ENCODE results near the gene ROBO4. TPM values are rescaled to one million over a fixed set of nuclear protein-coding genes. Genes with fewer than 3 reads are reported as not detected.

Gene ROBO4
- total and polyA plus RNA-seq, 11 donors = 16.3 to 63.5 (median 21.8) TPM

- H3K27ac ChIP-seq = peak overlapping the region in 2 of 12 donors; percentile 78 to 82
- peak overlapping the region in 4 of 12 donors; percentile 36 to 55 (median 48) for H3K4me3 ChIP-seq
- ATAC-seq = no peak
- no peak for TF ChIP-seq POLR2A (IDR thresholded peaks at IDR 0.05)
- TF ChIP-seq, protein P1, sequence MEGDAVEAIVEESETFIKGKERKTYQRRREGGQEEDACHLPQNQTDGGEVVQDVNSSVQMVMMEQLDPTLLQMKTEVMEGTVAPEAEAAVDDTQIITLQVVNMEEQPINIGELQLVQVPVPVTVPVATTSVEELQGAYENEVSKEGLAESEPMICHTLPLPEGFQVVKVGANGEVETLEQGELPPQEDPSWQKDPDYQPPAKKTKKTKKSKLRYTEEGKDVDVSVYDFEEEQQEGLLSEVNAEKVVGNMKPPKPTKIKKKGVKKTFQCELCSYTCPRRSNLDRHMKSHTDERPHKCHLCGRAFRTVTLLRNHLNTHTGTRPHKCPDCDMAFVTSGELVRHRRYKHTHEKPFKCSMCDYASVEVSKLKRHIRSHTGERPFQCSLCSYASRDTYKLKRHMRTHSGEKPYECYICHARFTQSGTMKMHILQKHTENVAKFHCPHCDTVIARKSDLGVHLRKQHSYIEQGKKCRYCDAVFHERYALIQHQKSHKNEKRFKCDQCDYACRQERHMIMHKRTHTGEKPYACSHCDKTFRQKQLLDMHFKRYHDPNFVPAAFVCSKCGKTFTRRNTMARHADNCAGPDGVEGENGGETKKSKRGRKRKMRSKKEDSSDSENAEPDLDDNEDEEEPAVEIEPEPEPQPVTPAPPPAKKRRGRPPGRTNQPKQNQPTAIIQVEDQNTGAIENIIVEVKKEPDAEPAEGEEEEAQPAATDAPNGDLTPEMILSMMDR (IDR thresholded peaks at IDR 0.05) = no peak
- H3K9me3 ChIP-seq = no peaks in the 10 kb centered on the region
- no peak for DNase-seq
- H3K4me1 ChIP-seq = peaks cover 6 to 20% (median 15%) of the 10 kb centered on the region in 12 donors
- H3K27me3 ChIP-seq = peaks cover 17 to 54% (median 31%) of the 10 kb centered on the region in 9 donors
- intact Hi-C loops (cut with DNase I) = loop anchor here (1.0 to 10.0 kb wide), 11 partner anchors 35 to 194 kb away; partner anchors contain the start of genes ESAM (in 6 of the 10) and MSANTD2 (in 2 of the 10)
- no peaks in the 10 kb centered on the region for H3K36me3 ChIP-seq
- 87 to 90% (median 89%) methylated on average over 8 of the region's 8 CpGs for WGBS, 4 donors
Measured at GRCh38 chr11:124835918-124836317, 61.7 kb downstream of the ROBO4 start.

DNA sequence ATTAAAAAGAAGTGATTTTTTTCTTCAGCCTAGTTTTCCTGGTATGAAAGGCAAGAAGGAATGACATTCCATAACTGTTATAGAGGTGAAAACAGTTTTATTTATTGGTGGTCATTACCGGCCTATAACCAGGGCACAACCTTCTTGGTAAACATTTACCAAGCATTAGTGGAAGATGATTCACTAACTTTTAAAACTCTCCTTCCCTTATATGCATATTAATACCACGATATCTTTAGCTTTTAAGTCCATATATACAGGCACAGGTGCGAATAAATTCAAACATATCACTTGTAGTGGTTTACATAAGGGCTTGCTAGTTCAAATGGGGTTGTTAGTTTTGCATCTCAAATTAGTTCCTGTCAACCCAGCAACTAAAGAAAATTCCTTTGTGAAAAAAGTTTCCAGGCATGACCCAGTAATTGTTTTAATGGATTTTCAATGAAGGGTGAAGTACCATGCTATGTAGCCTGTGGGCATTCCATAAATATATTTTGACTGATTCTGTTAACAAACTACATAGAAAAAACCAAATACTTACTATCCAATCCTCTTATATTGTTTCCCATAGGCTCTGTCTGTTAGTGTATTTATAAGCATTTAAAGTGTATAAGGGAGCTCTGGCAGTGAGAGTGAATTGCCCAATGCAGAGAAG is 63.0 kb downstream of the ROBO4 start:
- no peaks in the 10 kb centered on the region for H3K9me3 ChIP-seq
- peaks cover 3 to 17% (median 10%) of the 10 kb centered on the region in 12 donors for H3K4me1 ChIP-seq
- ATAC-seq (no peak), DNase-seq (no peak)
- no peak for TF ChIP-seq POLR2A (IDR thresholded peaks at IDR 0.05)
- TF ChIP-seq, protein P1 (IDR thresholded peaks at IDR 0.05) = no peak
- intact Hi-C loops (cut with DNase I) = loop anchor here in 9 of 10 donors (2.0 to 10.0 kb wide), 7 partner anchors 67 to 192 kb away; partner anchors contain the start of gene ESAM (in 4 of the 9)
- H3K27ac ChIP-seq = no peak overlapping the region
- H3K27me3 ChIP-seq = peaks cover 13 to 41% (median 18%) of the 10 kb centered on the region in 9 donors
- 89 to 92% (median 90%) methylated on average over 3 of the region's 3 CpGs for WGBS, 4 donors
- H3K4me3 ChIP-seq = no peak overlapping the region
- H3K36me3 ChIP-seq = no peaks in the 10 kb centered on the region

Other genes starting within 250 kb of the ROBO4 start
- 10 to 100 TPM; 36.7 to 87.8 (median 60.1) TPM for gene SIAE, start 224.1 kb downstream of the ROBO4 start, total RNA-seq
- gene SIAE, start 224.1 kb downstream of the ROBO4 start, polyA plus RNA-seq = 10 to 100 TPM; 24.2 to 43.1 TPM
- gene SPA17, start 224.0 kb downstream of the ROBO4 start, total RNA-seq = 1 to 10 TPM; 1.3 to 4.4 (median 2.8) TPM
- 1 to 10 TPM; 3.3 to 5.6 TPM for gene SPA17, start 224.0 kb downstream of the ROBO4 start, polyA plus RNA-seq
- gene NRGN, start 157.9 kb downstream of the ROBO4 start, total RNA-seq = 1 to 10 TPM; 1.2 to 9.0 (median 3.3) TPM
- 10 to 100 TPM in 1 of 2 donors, 1 to 10 TPM in 1; 4.4 to 13.8 TPM for gene NRGN, start 157.9 kb downstream of the ROBO4 start, polyA plus RNA-seq
- 1 to 10 TPM in 6 of 9 donors, under 1 TPM in 3; 0.44 to 4.8 (median 1.4) TPM for gene VSIG2, start 145.6 kb downstream of the ROBO4 start, total RNA-seq
- under 1 TPM; 0.42 to 0.61 TPM for gene VSIG2, start 145.6 kb downstream of the ROBO4 start, polyA plus RNA-seq
- gene ESAM, start 135.6 kb downstream of the ROBO4 start, total RNA-seq = 100 to 1,000 TPM in 1 of 9 donors, 10 to 100 TPM in 8; 24.8 to 111 (median 43.3) TPM
- gene ESAM, start 135.6 kb downstream of the ROBO4 start, polyA plus RNA-seq = 10 to 100 TPM; 35.9 to 81.2 TPM
- gene MSANTD2, start 97.5 kb downstream of the ROBO4 start, total RNA-seq = 1 to 10 TPM; 2.2 to 5.4 (median 3.1) TPM
- 1 to 10 TPM; 3.1 to 4.3 TPM for gene MSANTD2, start 97.5 kb downstream of the ROBO4 start, polyA plus RNA-seq
- 10 to 100 TPM in 1 of 9 donors, 1 to 10 TPM in 8; 2.5 to 18.6 (median 3.2) TPM for gene ROBO3, start 32.4 kb downstream of the ROBO4 start, total RNA-seq
- 1 to 10 TPM; 2.8 to 8.1 TPM for gene ROBO3, start 32.4 kb downstream of the ROBO4 start, polyA plus RNA-seq
- not detected for gene HEPN1, start 21.4 kb upstream of the ROBO4 start, total RNA-seq
- not detected for gene HEPN1, start 21.4 kb upstream of the ROBO4 start, polyA plus RNA-seq
- 1 to 10 TPM in 2 of 9 donors, under 1 TPM in 4, not detected in 3; 0.07 to 2.6 (median 0.26) TPM for gene HEPACAM, start 38.2 kb upstream of the ROBO4 start, total RNA-seq
- under 1 TPM in 1 of 2 donors, not detected in 1; 0.58 TPM for gene HEPACAM, start 38.2 kb upstream of the ROBO4 start, polyA plus RNA-seq
- 1 to 10 TPM in 2 of 9 donors, under 1 TPM in 7; 0.12 to 1.8 (median 0.19) TPM for gene CCDC15, start 56.3 kb upstream of the ROBO4 start, total RNA-seq
- gene CCDC15, start 56.3 kb upstream of the ROBO4 start, polyA plus RNA-seq = under 1 TPM; 0.08 to 0.27 TPM
- 10 to 100 TPM in 2 of 9 donors, 1 to 10 TPM in 6, under 1 TPM in 1; 0.91 to 17.9 (median 3.0) TPM for gene SLC37A2, start 165.4 kb upstream of the ROBO4 start, total RNA-seq
- gene SLC37A2, start 165.4 kb upstream of the ROBO4 start, polyA plus RNA-seq = under 1 TPM; 0.65 to 1.00 TPM
- gene TMEM218, start 213.8 kb upstream of the ROBO4 start, total RNA-seq = 10 to 100 TPM in 1 of 9 donors, 1 to 10 TPM in 8; 5.3 to 11.3 (median 6.8) TPM
- 10 to 100 TPM in 1 of 2 donors, 1 to 10 TPM in 1; 4.7 to 21.8 TPM for gene TMEM218, start 213.8 kb upstream of the ROBO4 start, polyA plus RNA-seq